Renal pelvis (tissue), 4 donors: Measurements from ENCODE around the gene SLC9A2. TPM values are rescaled to one million over a fixed set of nuclear protein-coding genes. Genes with fewer than 3 reads are reported as not detected.

Experiments
- DNase-seq: peaks from one replicate; pipeline ENCODE4 v3.0.0-alpha.2; 2013
- polyA plus RNA-seq, 3 donors: library from polyadenylated mRNA; unstranded; fragments of 120-200 nt; gene quantifications; one replicate each; pipeline ENCODE4 v1.2.1, GENCODE V29; 2013; ENCODE audit not compliant: insufficient read length in 3 of 3

SLC9A2 gene
- polyA plus RNA-seq, 3 donors = 5.1 to 8.2 (median 5.3) TPM

- DNase-seq = no peak
Measured at GRCh38 chr2:102672107-102672776, 52.9 kb downstream of the SLC9A2 start.

GRCh38 chr2:102674370-102674769, 55.0 kb downstream of the SLC9A2 start:
- no peak for DNase-seq

- DNase-seq = no peak
Measured at GRCh38 chr2:102674836-102675235, 55.5 kb downstream of the SLC9A2 start.

- DNase-seq = no peak
Measured at GRCh38 chr2:102677244-102678215, 58.2 kb downstream of the SLC9A2 start.

- no peak for DNase-seq
Measured at GRCh38 chr2:102678442-102678841, 59.1 kb downstream of the SLC9A2 start.

GRCh38 chr2:102686479-102687439, 67.4 kb downstream of the SLC9A2 start:
- DNase-seq = no peak

- DNase-seq = no peak
Measured at GRCh38 chr2:102690012-102690411, 70.7 kb downstream of the SLC9A2 start.

GRCh38 chr2:102696463-102696862, 77.1 kb downstream of the SLC9A2 start:
- DNase-seq = no peak

GRCh38 chr2:102698369-102699111, 79.2 kb downstream of the SLC9A2 start:
- no peak for DNase-seq

- DNase-seq = no peak
Measured at GRCh38 chr2:102703305-102703704, 84.0 kb downstream of the SLC9A2 start.

GRCh38 chr2:102703748-102704147, 84.4 kb downstream of the SLC9A2 start:
- DNase-seq = no peak

- no peak for DNase-seq
Measured at GRCh38 chr2:102704531-102704930, 85.2 kb downstream of the SLC9A2 start.

GRCh38 chr2:102707796-102708695, 88.7 kb downstream of the SLC9A2 start:
- peak; percentile 54 for DNase-seq

GRCh38 chr2:102708847-102709559, 89.7 kb downstream of the SLC9A2 start:
- no peak for DNase-seq

- DNase-seq = no peak
Measured at GRCh38 chr2:102717308-102718018, 98.1 kb downstream of the SLC9A2 start.

GRCh38 chr2:102718387-102719316, 99.3 kb downstream of the SLC9A2 start:
- no peak for DNase-seq

GRCh38 chr2:102724016-102724490, 104.7 kb downstream of the SLC9A2 start:
- DNase-seq = no peak
